HG03045 (cell line): ENCODE results near the gene PDZD4.

Source experiments
- ATAC-seq: cut with Tn5 transposase; IDR thresholded peaks from one replicate; pipeline ENCODE4 v1.9.1; 2021; ENCODE audit warnings: mild to moderate bottlenecking, moderate library complexity; ENCODE audit not compliant: unreplicated experiment

The PDZD4 gene

GRCh38 chrX:153773218-153773611 is 57.1 kb downstream of the PDZD4 start:
- ATAC-seq: no peak

- no peak for ATAC-seq
These were observed 57.8 kb downstream of the PDZD4 start for GRCh38 chrX:153772316-153773217.

DNA sequence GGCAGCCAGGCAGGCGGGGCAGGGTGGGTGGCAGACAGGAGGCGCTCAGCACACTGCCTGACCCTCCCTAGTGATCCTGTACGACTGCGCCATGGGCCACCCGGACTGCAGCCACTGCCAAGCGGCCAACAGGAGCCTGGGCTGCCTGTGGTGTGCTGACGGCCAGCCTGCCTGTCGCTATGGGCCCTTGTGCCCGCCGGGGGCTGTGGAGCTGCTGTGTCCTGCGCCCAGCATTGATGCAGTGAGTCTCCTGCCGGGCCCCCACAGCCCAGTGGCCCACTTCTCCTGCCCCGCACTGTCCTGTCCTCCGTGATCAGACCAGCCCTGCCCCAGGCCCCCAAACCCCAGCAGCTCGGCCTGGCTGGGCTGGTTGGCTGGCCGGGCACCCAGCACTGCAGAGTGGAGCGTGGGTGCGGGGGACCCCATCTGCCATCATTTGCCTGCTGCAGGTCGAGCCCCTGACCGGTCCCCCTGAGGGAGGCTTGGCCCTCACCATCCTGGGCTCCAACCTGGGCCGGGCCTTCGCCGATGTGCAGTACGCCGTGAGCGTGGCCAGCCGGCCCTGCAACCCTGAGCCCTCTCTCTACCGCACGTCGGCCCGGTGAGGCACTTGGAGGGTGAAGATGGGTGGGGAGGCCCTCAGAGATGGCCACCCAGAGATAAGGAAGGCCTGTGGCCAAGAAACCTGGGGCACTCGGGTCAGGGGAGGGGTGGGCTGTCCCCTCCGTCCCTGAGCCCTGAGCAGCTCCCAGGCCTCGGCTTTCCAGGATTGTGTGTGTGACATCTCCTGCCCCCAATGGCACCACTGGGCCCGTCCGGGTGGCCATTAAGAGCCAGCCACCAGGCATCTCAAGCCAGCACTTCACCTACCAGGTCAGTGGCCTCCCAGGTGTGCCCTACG is 58.7 kb downstream of the PDZD4 start:
- no peak for ATAC-seq

DNA sequence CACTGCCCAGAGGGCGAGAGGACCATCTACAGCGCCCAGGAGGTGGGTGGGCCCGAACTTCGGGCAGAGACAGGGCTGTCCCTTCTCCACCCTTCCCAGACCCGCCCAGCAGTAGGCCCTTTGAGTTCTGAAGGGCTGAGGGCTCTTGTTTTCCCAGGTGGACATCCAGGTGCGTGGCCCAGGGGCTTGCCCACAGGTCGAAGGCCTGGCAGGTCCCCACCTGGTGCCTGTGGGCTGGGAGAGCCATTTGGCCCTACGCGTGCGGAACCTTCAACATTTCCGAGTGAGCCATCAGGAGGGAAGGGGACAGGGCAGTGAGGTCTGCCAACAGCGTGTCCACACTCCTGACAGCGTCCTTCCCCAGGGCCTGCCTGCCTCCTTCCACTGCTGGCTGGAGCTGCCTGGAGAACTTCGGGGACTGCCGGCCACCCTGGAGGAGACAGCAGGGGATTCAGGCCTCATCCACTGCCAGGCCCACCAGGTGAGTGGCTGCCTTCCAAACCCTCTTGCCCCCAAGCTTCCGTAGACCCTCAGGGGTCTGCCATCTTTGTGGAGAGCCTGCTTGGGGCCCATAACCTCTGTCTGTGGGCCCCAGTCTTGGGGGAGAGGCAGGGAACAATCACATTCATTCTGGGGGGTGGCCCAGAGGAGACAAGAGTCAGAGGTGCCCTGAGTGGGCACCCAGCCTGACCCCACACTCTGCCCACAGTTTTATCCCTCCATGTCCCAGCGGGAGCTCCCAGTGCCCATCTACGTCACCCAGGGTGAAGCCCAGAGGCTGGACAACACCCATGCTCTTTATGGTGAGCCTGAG is 59.5 kb downstream of the PDZD4 start:
- ATAC-seq: no peak

- ATAC-seq: no peak
These were observed 60.3 kb downstream of the PDZD4 start for GRCh38 chrX:153769865-153770600.

DNA sequence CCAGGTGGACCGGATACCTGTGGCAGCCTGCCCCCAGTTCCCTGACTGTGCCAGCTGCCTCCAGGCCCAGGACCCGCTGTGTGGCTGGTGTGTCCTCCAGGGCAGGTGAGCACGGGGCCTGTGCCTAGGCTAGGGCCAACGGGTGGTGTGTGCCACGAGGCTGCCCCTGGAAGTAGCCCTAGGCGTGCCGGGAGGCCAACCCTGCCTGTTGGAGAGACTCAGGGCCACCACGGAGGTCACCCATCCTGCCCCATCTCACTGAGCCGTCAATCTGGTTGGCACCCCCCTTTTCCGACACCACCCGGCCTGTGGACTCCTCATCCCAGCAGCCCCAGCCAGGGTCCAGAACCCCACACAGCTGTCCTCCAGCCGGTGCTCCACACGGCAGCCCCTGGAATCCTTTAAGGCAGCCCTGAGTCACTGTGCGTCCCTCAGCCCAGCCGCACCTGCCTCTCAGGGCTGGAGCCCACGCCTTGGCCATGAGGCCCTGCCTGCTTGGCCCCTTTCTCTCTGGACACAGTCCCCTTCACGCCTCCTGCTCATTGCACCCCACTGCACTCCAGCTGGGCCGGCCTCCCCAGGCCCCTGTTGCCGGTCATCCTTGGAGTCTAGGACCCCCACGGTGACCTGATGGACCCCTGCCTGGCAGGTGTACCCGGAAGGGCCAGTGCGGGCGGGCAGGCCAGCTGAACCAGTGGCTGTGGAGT is 61.0 kb downstream of the PDZD4 start:
- no peak for ATAC-seq

DNA sequence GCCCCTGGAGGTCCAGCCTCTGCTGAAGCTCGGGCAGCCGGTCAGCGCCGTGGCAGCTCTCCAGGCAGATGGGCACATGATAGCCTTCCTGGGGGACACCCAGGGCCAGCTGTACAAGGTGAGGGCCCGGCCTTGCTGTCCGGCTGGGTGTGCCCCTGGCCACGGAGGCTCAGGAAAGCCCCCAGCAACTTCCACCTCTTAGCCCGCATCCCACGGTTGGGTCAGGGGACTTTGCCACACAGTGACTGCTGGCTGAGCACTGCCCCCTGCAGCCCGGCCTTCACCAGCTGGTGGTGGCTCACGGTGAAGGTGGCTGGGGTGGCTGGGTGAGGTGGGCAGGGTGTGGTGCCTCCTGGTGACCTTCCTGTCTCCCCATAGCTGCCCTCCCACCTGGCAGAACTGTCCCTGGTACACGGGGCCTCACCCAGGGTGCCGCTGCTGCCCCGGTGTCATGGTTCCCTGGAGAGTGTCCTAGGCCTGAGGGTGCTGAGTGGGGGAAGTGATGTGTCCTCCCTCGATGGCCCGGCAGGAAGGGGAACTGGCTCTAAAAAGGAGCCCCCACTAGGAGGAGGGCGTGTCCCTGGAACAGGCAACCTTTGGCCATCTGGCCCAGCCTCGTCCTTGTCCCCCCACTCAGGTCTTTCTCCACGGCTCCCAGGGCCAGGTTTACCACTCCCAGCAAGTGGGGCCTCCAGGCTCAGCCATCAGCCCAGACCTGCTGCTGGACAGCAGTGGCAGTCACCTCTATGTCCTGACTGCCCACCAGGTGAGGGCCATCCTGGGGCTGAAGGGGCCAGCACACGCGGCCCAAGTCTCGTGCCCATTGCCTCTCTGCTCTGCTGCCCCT is 61.8 kb downstream of the PDZD4 start:
- ATAC-seq: no peak

DNA sequence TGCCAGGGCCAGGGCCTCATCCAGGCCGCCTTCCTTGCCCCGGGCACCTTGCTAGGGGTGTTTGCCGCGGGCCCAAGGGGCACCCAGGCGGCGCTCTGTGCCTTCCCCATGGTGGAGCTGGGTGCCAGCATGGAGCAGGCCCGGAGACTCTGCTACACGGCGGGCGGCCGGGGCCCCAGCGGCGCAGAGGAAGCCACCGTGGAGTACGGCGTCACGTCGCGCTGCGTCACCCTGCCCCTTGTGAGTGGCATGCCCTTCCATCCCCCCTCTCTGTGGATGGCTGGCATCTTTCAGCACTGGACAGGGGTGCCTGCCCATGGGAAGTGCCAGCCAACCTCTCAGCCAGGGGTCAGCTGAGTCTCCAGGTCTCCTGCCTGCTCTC is 62.7 kb downstream of the PDZD4 start:
- no peak for ATAC-seq

GRCh38 chrX:153766871-153767673 is 63.3 kb downstream of the PDZD4 start:
- ATAC-seq: no peak

DNA sequence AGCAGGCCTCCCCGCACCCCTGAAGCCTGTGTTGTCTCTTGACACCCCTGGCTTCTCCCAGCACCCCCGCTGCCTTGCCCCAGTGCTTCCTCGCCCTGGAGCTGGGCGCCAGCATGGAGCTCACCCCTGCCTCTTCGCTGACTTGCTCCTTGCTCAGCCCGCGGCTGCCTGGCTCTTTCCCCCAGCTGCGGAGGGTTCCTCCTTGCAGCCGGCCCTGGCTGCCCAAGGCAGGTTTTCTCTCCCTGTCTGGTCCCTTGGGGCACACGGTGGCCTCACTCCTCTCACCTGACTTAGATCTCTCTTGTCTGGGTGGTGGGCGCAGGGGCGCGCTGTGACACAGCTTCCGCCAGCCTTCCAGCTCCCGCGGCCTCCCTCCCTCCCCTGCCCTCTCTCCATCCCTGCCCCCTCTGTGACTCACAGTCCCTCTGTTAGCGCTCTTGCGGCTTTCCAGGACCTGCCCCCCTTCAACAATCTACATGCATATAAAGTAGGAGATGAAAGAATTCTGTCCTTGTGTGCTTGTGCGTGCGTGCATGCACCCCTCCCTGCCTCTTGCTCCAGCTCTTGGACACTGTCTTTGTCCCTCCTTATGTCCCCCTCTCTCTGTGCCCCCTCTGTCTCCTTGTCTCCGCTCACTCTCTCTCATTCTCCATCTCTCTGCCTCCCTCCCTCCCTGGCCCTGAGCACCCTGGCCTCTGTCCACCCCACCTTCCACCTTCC is 64.1 kb downstream of the PDZD4 start:
- ATAC-seq: no peak

- no peak for ATAC-seq
These were observed 64.9 kb downstream of the PDZD4 start for GRCh38 chrX:153765138-153766079.

DNA sequence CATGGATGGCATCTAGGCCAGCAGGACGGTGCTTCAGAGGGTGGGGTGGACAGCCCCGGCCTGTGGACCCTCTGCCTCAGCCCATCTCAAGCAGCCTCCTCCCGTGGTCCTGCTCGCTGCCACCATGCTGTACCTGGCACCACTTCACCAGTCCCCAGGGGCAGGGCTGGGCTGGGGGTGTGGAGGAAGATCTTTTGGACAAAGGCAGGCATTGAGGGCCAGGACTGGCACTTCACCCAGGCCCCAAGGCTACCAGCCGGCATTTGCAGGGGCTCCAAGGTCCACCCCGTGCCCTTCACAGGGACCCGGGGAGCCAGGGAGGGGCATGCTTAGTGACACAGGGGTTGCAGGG is 65.6 kb downstream of the PDZD4 start:
- ATAC-seq: no peak

GRCh38 chrX:153763989-153764755 is 66.2 kb downstream of the PDZD4 start, which contains the start of gene PLXNB3:
Gene PLXNB3, plus strand, starts transcription at chrX:153764249. Its CDS starts 1,287 bp downstream, at chrX:153765536.
- no peak for ATAC-seq

DNA sequence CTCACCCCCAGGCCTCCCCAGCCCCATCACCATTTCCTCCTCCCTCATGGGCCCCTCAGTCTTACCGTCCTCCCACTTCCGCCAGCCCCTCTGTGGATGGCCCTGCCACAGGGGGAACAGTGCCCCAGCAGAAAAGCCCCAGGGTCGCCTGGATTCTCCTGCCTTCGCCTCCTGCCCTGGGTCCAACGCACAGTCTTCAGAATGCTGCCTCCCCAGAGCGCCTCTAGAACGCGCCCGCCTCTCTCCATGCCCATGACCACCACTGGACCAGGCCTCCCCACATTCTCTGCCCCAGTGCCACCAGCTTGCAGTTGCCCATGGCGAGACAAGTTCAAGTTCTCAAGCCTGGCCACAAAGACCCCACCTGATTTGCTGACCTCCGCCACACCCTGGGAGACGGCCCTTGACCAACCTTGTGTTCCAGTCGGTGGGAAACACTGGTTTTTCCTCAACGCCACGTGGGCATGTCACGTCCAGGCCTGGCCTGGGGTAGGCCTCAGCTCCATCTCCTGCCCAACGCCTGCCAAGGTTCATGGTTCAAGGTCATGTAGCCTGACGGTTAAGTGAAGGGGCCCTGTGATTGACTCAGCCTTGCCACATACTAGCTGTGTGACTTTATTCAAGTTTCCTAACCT is 66.9 kb downstream of the PDZD4 start:
- ATAC-seq: no peak

DNA sequence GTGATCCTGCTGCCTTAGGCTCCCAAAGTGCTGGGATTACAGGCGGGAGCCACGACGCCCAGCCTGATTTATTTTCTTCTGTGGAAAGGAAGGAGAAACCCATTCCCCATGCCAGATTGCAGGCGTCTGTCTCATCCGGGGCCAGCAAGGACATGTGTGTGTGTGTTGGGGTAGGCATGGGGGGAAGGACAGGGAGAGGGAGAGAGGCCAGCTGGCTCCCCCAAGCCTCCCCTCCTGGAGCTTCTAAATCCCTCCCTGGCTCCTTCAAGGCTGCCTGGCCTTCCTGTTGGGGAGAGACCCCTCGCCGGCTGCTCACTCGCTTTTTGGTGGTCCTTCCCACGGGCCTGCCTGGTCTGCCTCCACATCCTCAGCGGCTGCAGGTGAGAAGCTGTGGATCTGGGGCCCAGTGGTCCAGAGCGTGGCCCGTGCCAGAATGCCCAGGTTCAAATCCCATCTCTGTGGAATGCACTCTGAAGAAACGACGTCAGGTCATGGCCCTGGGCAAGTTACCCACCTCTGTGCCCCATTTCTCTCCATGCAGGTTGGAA is 67.6 kb downstream of the PDZD4 start:
- ATAC-seq: no peak
